Breast epithelium (tissue), 4 donors: ENCODE results near the gene ZBTB44. TPM values are rescaled to one million over a fixed set of nuclear protein-coding genes. Genes with fewer than 3 reads are reported as not detected.

ENCODE experiments used
- DNase-seq, 2 donors: peaks; one replicate each; pipeline ENCODE4 v3.0.0-alpha.2; 2019; ENCODE audit warnings: low spot score in 2 of 2
- H3K27ac ChIP-seq, 2 donors: fragments of 200-600 bp; sonication (generic) in 1 of 2; one replicate each; pipeline ENCODE4 v1.5.1; 2016 to 2019; ENCODE audit warnings: mild to moderate bottlenecking in 1 of 2
- H3K27me3 ChIP-seq, 2 donors: fragments of 200-600 bp; sonication (generic) in 1 of 2; one replicate each; pipeline versions ENCODE4 v1.5.1 to v1.6.0; 2017 to 2019; ENCODE audit warnings: control low read depth in 1 of 2, mild to moderate bottlenecking in 1 of 2
- H3K36me3 ChIP-seq: fragments of 200-600 bp; one replicate; pipeline ENCODE4 v1.5.1; 2019
- H3K4me1 ChIP-seq, 2 donors: fragments of 200-600 bp; sonication (generic); one replicate each; pipeline ENCODE4 v1.5.1; 2016 to 2019; ENCODE audit warnings: control low read depth in 1 of 2
- H3K4me3 ChIP-seq, 3 donors: fragments of 200-600 bp; sonication (generic); 1 replicate in 2 of 3; 2 replicates in 1 of 3; pipeline ENCODE4 v1.5.1; 2016 to 2019; ENCODE audit warnings: mild to moderate bottlenecking in 3 of 3, moderate library complexity in 2 of 3
- H3K9me3 ChIP-seq, 2 donors: fragments of 200-600 bp; sonication (generic) in 1 of 2; one replicate each; pipeline ENCODE4 v1.5.1; 2016 to 2019; ENCODE audit warnings: control low read depth in 1 of 2
- CTCF ChIP-seq, 3 donors: fragments of 450-650 bp; IDR thresholded peaks; one replicate each; pipeline ENCODE4 v1.5.1; 2016 to 2017; ENCODE audit warnings: antibody characterized with exemption in 3 of 3, mild to moderate bottlenecking in 3 of 3, moderate library complexity in 3 of 3
- POLR2A ChIP-seq: fragments of 450-650 bp; IDR thresholded peaks from one replicate; pipeline ENCODE4 v1.6.1; 2016; ENCODE audit warnings: antibody characterized with exemption, mild to moderate bottlenecking, moderate library complexity
- POLR2AphosphoS5 ChIP-seq, 3 donors: sonication (generic); formaldehyde crosslinking; IDR thresholded peaks; one replicate each; pipeline ENCODE4 v1.6.1; 2017; ENCODE audit warnings: antibody characterized with exemption in 3 of 3
- intact Hi-C: fragments of 100-400 bp; cut with DNase I; formaldehyde crosslinking; loops from one replicate; pipeline ENCODE4 v1.15.1; 2023; ENCODE audit warnings: low total_unique reads
- total RNA-seq, 3 donors: library from RNA; depleted of rRNA; stranded (reverse); fragments of >200 nt; gene quantifications; one replicate each; pipeline ENCODE4 v1.1.0, GENCODE V29; 2016

The ZBTB44 gene
- total RNA-seq, 3 donors from 2014 or later: 73.8 to 111 (median 107) TPM

GRCh38 chr11:130192845-130193267, 121.9 kb downstream of the ZBTB44 start:
- H3K4me3 ChIP-seq: no peak overlapping the region
- H3K4me1 ChIP-seq: no peaks in the 10 kb centered on the region
- no peaks in the 10 kb centered on the region for H3K27me3 ChIP-seq
- no peaks in the 10 kb centered on the region for H3K9me3 ChIP-seq
- H3K36me3 ChIP-seq: no peaks in the 10 kb centered on the region
- no peak overlapping the region for H3K27ac ChIP-seq
- intact Hi-C loops: no loop called here
- DNase-seq: no peak
- TF ChIP-seq POLR2A (no peak), CTCF (IDR thresholded peaks at IDR 0.05) (no peak)

GRCh38 chr11:130191896-130192295, 122.8 kb downstream of the ZBTB44 start:
- Histone ChIP-seq H3K9me3 (no peaks in the 10 kb centered on the region), H3K27ac (no peak overlapping the region), H3K4me3 (no peak overlapping the region), H3K27me3 (no peaks in the 10 kb centered on the region), H3K36me3 (no peaks in the 10 kb centered on the region), H3K4me1 (no peaks in the 10 kb centered on the region)
- intact Hi-C loops: no loop called here
- TF ChIP-seq CTCF (IDR thresholded peaks at IDR 0.05): no peak
- TF ChIP-seq POLR2AphosphoS5 (IDR thresholded peaks at IDR 0.05): no peak
- no peak for TF ChIP-seq POLR2A
- no peak for DNase-seq

GRCh38 chr11:130190371-130190881, 124.3 kb downstream of the ZBTB44 start:
- H3K4me1 ChIP-seq: no peaks in the 10 kb centered on the region
- intact Hi-C loops: no loop called here
- H3K36me3 ChIP-seq: no peaks in the 10 kb centered on the region
- no peak for DNase-seq
- H3K27ac ChIP-seq: no peak overlapping the region
- TF ChIP-seq CTCF (IDR thresholded peaks at IDR 0.05) (no peak), POLR2AphosphoS5 (IDR thresholded peaks at IDR 0.05) (no peak), POLR2A (no peak)
- no peak overlapping the region for H3K4me3 ChIP-seq
- H3K9me3 ChIP-seq: no peaks in the 10 kb centered on the region
- H3K27me3 ChIP-seq: no peaks in the 10 kb centered on the region

- Histone ChIP-seq H3K4me3 (no peak overlapping the region), H3K27me3 (no peaks in the 10 kb centered on the region), H3K36me3 (no peaks in the 10 kb centered on the region), H3K4me1 (no peaks in the 10 kb centered on the region), H3K9me3 (no peaks in the 10 kb centered on the region), H3K27ac (no peak overlapping the region)
- DNase-seq: no peak
- no peak for TF ChIP-seq CTCF (IDR thresholded peaks at IDR 0.05)
- TF ChIP-seq POLR2AphosphoS5 (IDR thresholded peaks at IDR 0.05): no peak
- no peak for TF ChIP-seq POLR2A
- intact Hi-C loops: no loop called here
These were observed 125.1 kb downstream of the ZBTB44 start for GRCh38 chr11:130189492-130190210.

- Histone ChIP-seq H3K9me3 (no peaks in the 10 kb centered on the region), H3K27ac (no peak overlapping the region), H3K27me3 (no peaks in the 10 kb centered on the region), H3K4me3 (no peak overlapping the region), H3K4me1 (no peaks in the 10 kb centered on the region), H3K36me3 (no peaks in the 10 kb centered on the region)
- TF ChIP-seq POLR2AphosphoS5 (IDR thresholded peaks at IDR 0.05): no peak
- no peak for TF ChIP-seq CTCF (IDR thresholded peaks at IDR 0.05)
- no peak for TF ChIP-seq POLR2A
- DNase-seq: no peak
- intact Hi-C loops: no loop called here
These were observed 126.0 kb downstream of the ZBTB44 start for GRCh38 chr11:130188585-130189347.
